Tibial nerve (tissue), 4 donors: ENCODE measurements around the gene LYPD6B. TPM values are rescaled to one million over a fixed set of nuclear protein-coding genes. Genes with fewer than 3 reads are reported as not detected.

Experiments
- DNase-seq, 2 donors: peaks; one replicate each; pipeline ENCODE4 v3.0.0-alpha.2; 2019; ENCODE audit warnings: low spot score in 2 of 2
- H3K27ac ChIP-seq, 4 donors: fragments of 200-600 bp; sonication (generic) in 3 of 4; one replicate each; pipeline ENCODE4 v1.5.1; 2017 to 2019; ENCODE audit warnings: mild to moderate bottlenecking in 1 of 4
- H3K27me3 ChIP-seq, 2 donors: fragments of 200-600 bp; sonication (generic) in 1 of 2; one replicate each; pipeline versions ENCODE4 v1.5.1 to v1.6.0; 2017 to 2019
- H3K36me3 ChIP-seq, 3 donors: fragments of 200-600 bp; sonication (generic); one replicate each; pipeline ENCODE4 v1.5.1; 2018 to 2019
- H3K4me1 ChIP-seq, 4 donors: fragments of 200-600 bp; sonication (generic) in 3 of 4; one replicate each; pipeline ENCODE4 v1.5.1; 2017 to 2019
- H3K4me3 ChIP-seq, 4 donors: fragments of 200-600 bp; sonication (generic) in 3 of 4; one replicate each; pipeline ENCODE4 v1.5.1; 2017 to 2019; ENCODE audit warnings: mild to moderate bottlenecking in 1 of 4, moderate library complexity in 1 of 4
- H3K9me3 ChIP-seq, 4 donors: fragments of 200-600 bp; sonication (generic) in 3 of 4; one replicate each; pipeline ENCODE4 v1.5.1; 2017 to 2019
- CTCF ChIP-seq, 5 experiments: fragments of 200-600 bp in 3 of 5; fragments of 450-650 bp in 2 of 5; sonication (generic) in 3 of 5; IDR thresholded peaks; one replicate each; pipeline ENCODE4 v1.5.1; 2016 to 2019; ENCODE audit warnings: antibody characterized with exemption in 5 of 5, mild to moderate bottlenecking in 3 of 5, moderate library complexity in 2 of 5
- EP300 ChIP-seq, 2 donors: sonication (generic); formaldehyde crosslinking; IDR thresholded peaks; one replicate each; pipeline ENCODE4 v1.6.1; 2017; ENCODE audit warnings: antibody characterized with exemption in 2 of 2, mild to moderate bottlenecking in 1 of 2
- POLR2A ChIP-seq, 2 donors: fragments of 450-650 bp; IDR thresholded peaks; one replicate each; pipeline ENCODE4 v1.6.1; 2017; ENCODE audit warnings: antibody characterized with exemption in 2 of 2, mild to moderate bottlenecking in 2 of 2, moderate library complexity in 2 of 2
- WGBS, 2 donors: methylation state at CpG; one replicate each; pipeline ENCODE4 v1.1.5; 2018; 5-methylcytosine and 5-hydroxymethylcytosine counted together
- total RNA-seq, 4 donors: library from RNA; depleted of rRNA; stranded (reverse); fragments of >200 nt; gene quantifications; one replicate each; pipeline ENCODE4 v1.1.0, GENCODE V29; 2016

Gene LYPD6B
- total RNA-seq, 4 donors from 2014 or later, result not detected

GRCh38 chr2:149082735-149083134 is 44.2 kb downstream of the LYPD6B start:
- Histone ChIP-seq H3K27ac (no peak overlapping the region), H3K4me3 (no peak overlapping the region), H3K9me3 (no peaks in the 10 kb centered on the region), H3K36me3 (no peaks in the 10 kb centered on the region), H3K27me3 (no peaks in the 10 kb centered on the region), H3K4me1 (no peaks in the 10 kb centered on the region)
- TF ChIP-seq POLR2A (IDR thresholded peaks at IDR 0.05) (no peak), EP300 (IDR thresholded peaks at IDR 0.05) (no peak), CTCF (IDR thresholded peaks at IDR 0.05) (no peak)
- 76 to 86% methylated on average over 4 of the region's 4 CpGs for WGBS, 2 donors
- no peak for DNase-seq

GRCh38 chr2:149084924-149085795 is 46.7 kb downstream of the LYPD6B start:
- WGBS, 2 donors, result 91 to 94% methylated on average over 7 of the region's 7 CpGs

GRCh38 chr2:149087751-149088150 is 49.3 kb downstream of the LYPD6B start:
- H3K27ac ChIP-seq, result no peak overlapping the region
- DNase-seq, result no peak
- H3K4me3 ChIP-seq, result no peak overlapping the region
- 83 to 86% methylated on average over 4 of the region's 4 CpGs for WGBS, 2 donors
- no peaks in the 10 kb centered on the region for H3K36me3 ChIP-seq
- H3K4me1 ChIP-seq, result no peaks in the 10 kb centered on the region
- no peak for TF ChIP-seq EP300 (IDR thresholded peaks at IDR 0.05)
- TF ChIP-seq POLR2A (IDR thresholded peaks at IDR 0.05), result no peak
- TF ChIP-seq CTCF (IDR thresholded peaks at IDR 0.05), result no peak
- H3K9me3 ChIP-seq, result no peaks in the 10 kb centered on the region
- H3K27me3 ChIP-seq, result no peaks in the 10 kb centered on the region

More at GRCh38 chr2:149084924-149085795, 46.7 kb downstream of the LYPD6B start:
- no peak for DNase-seq
- H3K4me3 ChIP-seq, result no peak overlapping the region
- no peaks in the 10 kb centered on the region for H3K4me1 ChIP-seq
- H3K36me3 ChIP-seq, result no peaks in the 10 kb centered on the region
- no peaks in the 10 kb centered on the region for H3K27me3 ChIP-seq
- no peaks in the 10 kb centered on the region for H3K9me3 ChIP-seq
- TF ChIP-seq POLR2A (IDR thresholded peaks at IDR 0.05) (no peak), EP300 (IDR thresholded peaks at IDR 0.05) (peak in 1 of 2 donors; percentile 30)
- no peak overlapping the region for H3K27ac ChIP-seq

GRCh38 chr2:149089068-149089467 is 50.6 kb downstream of the LYPD6B start:
- Histone ChIP-seq H3K27me3 (no peaks in the 10 kb centered on the region), H3K4me1 (no peaks in the 10 kb centered on the region), H3K27ac (no peak overlapping the region), H3K4me3 (no peak overlapping the region), H3K36me3 (no peaks in the 10 kb centered on the region), H3K9me3 (no peaks in the 10 kb centered on the region)
- no peak for DNase-seq
- no peak for TF ChIP-seq CTCF (IDR thresholded peaks at IDR 0.05)
- no peak for TF ChIP-seq EP300 (IDR thresholded peaks at IDR 0.05)
- no peak for TF ChIP-seq POLR2A (IDR thresholded peaks at IDR 0.05)

- TF ChIP-seq POLR2A (IDR thresholded peaks at IDR 0.05) (no peak), CTCF (IDR thresholded peaks at IDR 0.05) (no peak), EP300 (IDR thresholded peaks at IDR 0.05) (no peak)
- no peaks in the 10 kb centered on the region for H3K36me3 ChIP-seq
- no peaks in the 10 kb centered on the region for H3K27me3 ChIP-seq
- no peak for DNase-seq
- no peak overlapping the region for H3K4me3 ChIP-seq
- no peaks in the 10 kb centered on the region for H3K4me1 ChIP-seq
- no peaks in the 10 kb centered on the region for H3K9me3 ChIP-seq
- WGBS, 2 donors, result 78 to 82% methylated on average over 2 of the region's 2 CpGs
- no peak overlapping the region for H3K27ac ChIP-seq
These were observed 52.2 kb downstream of the LYPD6B start for GRCh38 chr2:149090706-149091105.
